Measurements from ENCODE around the gene GABRQ. TPM values are rescaled to one million over a fixed set of nuclear protein-coding genes. Genes with fewer than 3 reads are reported as not detected.
"Not testable (repeated sequence)": the region's sequence is repeated elsewhere in the genome, so short reads cannot be mapped to it uniquely, and the experiment has no call there.

Gene GABRQ
- total and polyA plus RNA-seq, 7 donors: not detected

DNA sequence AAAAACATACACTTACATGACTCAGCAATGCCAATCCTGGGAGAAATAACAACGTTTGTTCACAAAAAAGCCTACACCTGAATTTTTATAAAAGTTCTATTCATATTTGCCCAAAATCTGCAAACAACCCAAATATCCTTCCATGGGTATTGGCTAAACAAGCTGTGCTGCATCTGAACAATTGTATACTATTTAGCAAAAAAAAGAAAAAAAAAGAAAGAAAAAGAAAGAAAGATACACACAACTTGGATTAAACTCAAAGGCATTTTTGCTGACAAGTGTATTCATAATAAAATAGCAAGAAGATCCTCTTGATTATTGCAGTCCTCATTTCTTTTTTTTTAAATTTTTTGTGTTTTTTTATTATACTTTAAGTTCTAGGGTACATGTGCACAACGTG, 36.4 kb downstream of the GABRQ start:
- TF ChIP-seq CTCF (IDR thresholded peaks at IDR 0.05): no peak
- DNase-seq (no peak), ATAC-seq (no peak)
- no peak overlapping the region for H3K27ac ChIP-seq
- intact Hi-C loops (cut with DNase I): no loop called here
- H3K36me3 ChIP-seq (ENCODE audit: insufficient read depth in 1 of 2, low read depth in 1 of 2): no peaks in the 10 kb centered on the region
- no peaks in the 10 kb centered on the region for H3K9me3 ChIP-seq
- no peaks in the 10 kb centered on the region for H3K4me1 ChIP-seq
- no peak overlapping the region for H3K4me3 ChIP-seq
- 76 to 92% (median 79%) methylated on average over 1 to 2 of the region's 2 CpGs for WGBS, 3 donors
- H3K27me3 ChIP-seq (ENCODE audit: insufficient read depth in 3 of 3, low read length in 2 of 3): no peaks in the 10 kb centered on the region

- H3K27ac ChIP-seq; H3K4me1 ChIP-seq; ATAC-seq; DNase-seq; H3K27me3 ChIP-seq (ENCODE audit: insufficient read depth in 3 of 3, low read length in 2 of 3); H3K4me3 ChIP-seq; intact Hi-C loops (cut with DNase I); H3K9me3 ChIP-seq; H3K36me3 ChIP-seq (ENCODE audit: insufficient read depth in 1 of 2, low read depth in 1 of 2): not testable (repeated sequence)
- WGBS, 3 donors: 91 to 94% (median 91%) methylated on average over 3 of the region's 3 CpGs
Measured at GRCh38 chrX:152674652-152675051, 37.0 kb downstream of the GABRQ start.

DNA sequence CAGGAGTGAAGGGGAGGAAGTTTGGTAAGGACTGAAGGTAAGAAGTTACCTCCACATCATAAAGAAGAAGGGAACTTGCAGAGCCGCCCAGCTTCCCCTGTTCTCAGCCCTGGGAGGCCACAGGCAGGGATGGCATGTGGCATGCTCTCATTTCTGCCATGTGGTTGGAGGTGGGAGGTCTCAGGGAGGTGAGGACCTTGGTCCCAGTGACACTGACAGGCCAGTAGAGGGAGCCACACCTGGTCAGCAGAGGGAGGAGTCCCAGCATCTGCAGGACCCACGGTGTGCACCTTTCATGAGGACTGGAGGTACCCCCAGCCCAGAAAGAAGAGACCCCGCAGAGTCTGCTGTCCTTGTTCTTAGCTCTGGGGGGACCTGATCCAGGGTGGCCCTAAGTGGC, 43.3 kb downstream of the GABRQ start:
- intact Hi-C loops (cut with DNase I); H3K27me3 ChIP-seq (ENCODE audit: insufficient read depth in 3 of 3, low read length in 2 of 3); DNase-seq; H3K9me3 ChIP-seq; H3K4me1 ChIP-seq; H3K27ac ChIP-seq; ATAC-seq; H3K4me3 ChIP-seq; H3K36me3 ChIP-seq (ENCODE audit: insufficient read depth in 1 of 2, low read depth in 1 of 2): not testable (repeated sequence)
- WGBS, 3 donors: no CpG with 5 or more reads among the region's 3 CpGs

- ATAC-seq; H3K36me3 ChIP-seq (ENCODE audit: insufficient read depth in 1 of 2, low read depth in 1 of 2); H3K4me1 ChIP-seq; H3K27ac ChIP-seq; H3K4me3 ChIP-seq; H3K9me3 ChIP-seq; H3K27me3 ChIP-seq (ENCODE audit: insufficient read depth in 3 of 3, low read length in 2 of 3); intact Hi-C loops (cut with DNase I); DNase-seq: not testable (repeated sequence)
- 79 to 83% (median 80%) methylated on average over 4 to 7 of the region's 34 CpGs for WGBS, 3 donors
Measured at GRCh38 chrX:152697952-152698931, 60.5 kb downstream of the GABRQ start, which contains the start of gene MAGEA3. MAGEA3 (plus strand) TSS chrX:152698794; CDS start chrX:152700833, 2,039 bp downstream.

DNA sequence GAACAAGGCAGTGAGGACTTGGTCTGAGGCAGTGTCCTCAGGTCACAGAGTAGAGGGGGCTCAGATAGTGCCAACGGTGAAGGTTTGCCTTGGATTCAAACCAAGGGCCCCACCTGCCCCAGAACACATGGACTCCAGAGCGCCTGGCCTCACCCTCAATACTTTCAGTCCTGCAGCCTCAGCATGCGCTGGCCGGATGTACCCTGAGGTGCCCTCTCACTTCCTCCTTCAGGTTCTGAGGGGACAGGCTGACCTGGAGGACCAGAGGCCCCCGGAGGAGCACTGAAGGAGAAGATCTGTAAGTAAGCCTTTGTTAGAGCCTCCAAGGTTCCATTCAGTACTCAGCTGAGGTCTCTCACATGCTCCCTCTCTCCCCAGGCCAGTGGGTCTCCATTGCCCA, 62.7 kb downstream of the GABRQ start:
- intact Hi-C loops (cut with DNase I); DNase-seq; H3K27me3 ChIP-seq (ENCODE audit: insufficient read depth in 3 of 3, low read length in 2 of 3); ATAC-seq; H3K36me3 ChIP-seq (ENCODE audit: insufficient read depth in 1 of 2, low read depth in 1 of 2); H3K27ac ChIP-seq; H3K9me3 ChIP-seq; H3K4me1 ChIP-seq; H3K4me3 ChIP-seq: not testable (repeated sequence)
- 92 to 96% (median 92%) methylated on average over 4 of the region's 5 CpGs for WGBS, 3 donors

DNA sequence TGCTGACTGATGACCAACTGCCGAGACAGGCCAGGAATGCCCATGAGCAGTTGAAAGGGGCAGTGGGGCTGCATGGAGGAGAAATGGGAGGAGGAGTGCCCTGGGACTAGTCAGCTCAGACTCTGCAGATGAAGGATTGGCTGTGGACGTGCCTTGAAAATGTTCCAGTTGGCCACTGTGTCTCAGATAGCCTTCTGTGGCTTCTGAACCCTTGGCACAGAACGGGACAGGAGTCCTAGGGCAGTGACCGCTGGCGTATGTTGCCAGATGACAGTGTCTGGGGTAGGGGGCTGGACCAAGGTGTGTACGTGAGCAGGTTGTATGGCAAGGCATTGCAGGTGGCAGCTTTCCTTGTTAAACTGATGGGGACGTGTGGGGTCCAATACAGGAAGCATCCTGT, 68.8 kb downstream of the GABRQ start:
- H3K4me3 ChIP-seq; H3K9me3 ChIP-seq; intact Hi-C loops (cut with DNase I); H3K27ac ChIP-seq; H3K36me3 ChIP-seq (ENCODE audit: insufficient read depth in 1 of 2, low read depth in 1 of 2); ATAC-seq; DNase-seq; H3K4me1 ChIP-seq; H3K27me3 ChIP-seq (ENCODE audit: insufficient read depth in 3 of 3, low read length in 2 of 3): not testable (repeated sequence)
- 64 to 88% (median 80%) methylated on average over 1 to 3 of the region's 7 CpGs for WGBS, 3 donors

Other genes starting within 250 kb of the GABRQ start
- gene GABRA3, start 186.6 kb upstream of the GABRQ start, total RNA-seq: not detected
- gene GABRA3, start 186.6 kb upstream of the GABRQ start, polyA plus RNA-seq: under 1 TPM in 1 of 3 donors, not detected in 2; 0.01 TPM
- not detected for gene MAGEA3, start 60.9 kb downstream of the GABRQ start, total RNA-seq
- not detected for gene MAGEA3, start 60.9 kb downstream of the GABRQ start, polyA plus RNA-seq
- gene CSAG2, start 71.4 kb downstream of the GABRQ start, total RNA-seq: not detected
- not detected for gene CSAG2, start 71.4 kb downstream of the GABRQ start, polyA plus RNA-seq
- gene MAGEA2B, start 76.7 kb downstream of the GABRQ start, total RNA-seq: not detected
- not detected for gene MAGEA2B, start 76.7 kb downstream of the GABRQ start, polyA plus RNA-seq
- not detected for gene CSAG1, start 95.8 kb downstream of the GABRQ start, total RNA-seq
- gene CSAG1, start 95.8 kb downstream of the GABRQ start, polyA plus RNA-seq: under 1 TPM in 1 of 3 donors, not detected in 2; 0.04 TPM
- gene MAGEA12, start 95.9 kb downstream of the GABRQ start, total RNA-seq: not detected
- gene MAGEA12, start 95.9 kb downstream of the GABRQ start, polyA plus RNA-seq: not detected
- not detected for gene MAGEA2, start 115.9 kb downstream of the GABRQ start, total RNA-seq
- not detected for gene MAGEA2, start 115.9 kb downstream of the GABRQ start, polyA plus RNA-seq
- not detected for gene CSAG3, start 121.3 kb downstream of the GABRQ start, total RNA-seq
- not detected for gene CSAG3, start 121.3 kb downstream of the GABRQ start, polyA plus RNA-seq
- gene MAGEA6, start 131.8 kb downstream of the GABRQ start, total RNA-seq: not detected
- not detected for gene MAGEA6, start 131.8 kb downstream of the GABRQ start, polyA plus RNA-seq
- gene CETN2, start 192.9 kb downstream of the GABRQ start, total RNA-seq: 10 to 100 TPM in 3 of 4 donors, 1 to 10 TPM in 1; 9.2 to 15.0 (median 12.4) TPM
- gene CETN2, start 192.9 kb downstream of the GABRQ start, polyA plus RNA-seq: 10 to 100 TPM; 15.4 to 29.8 (median 16.2) TPM
- 1 to 10 TPM; 5.3 to 9.3 (median 7.5) TPM for gene NSDHL, start 193.2 kb downstream of the GABRQ start, total RNA-seq
- gene NSDHL, start 193.2 kb downstream of the GABRQ start, polyA plus RNA-seq: 10 to 100 TPM in 2 of 3 donors, 1 to 10 TPM in 1; 8.1 to 18.7 (median 11.5) TPM

All from psoas muscle (tissue), 8 donors.